Measurements from ENCODE around the gene MTHFS. TPM values are rescaled to one million over a fixed set of nuclear protein-coding genes. Genes with fewer than 3 reads are reported as not detected.

The MTHFS gene
- total RNA-seq, 2 experiments from 2014 or later = 33.0 to 35.7 TPM

- Mint-ChIP-seq H3K4me1 (peaks cover 18% of the 10 kb centered on the region), H3K4me3 (no peak overlapping the region), H3K36me3 (ENCODE audit: low read depth) (peaks cover 17% of the 10 kb centered on the region), H3K27ac (no peak overlapping the region), H3K27me3 (no peaks in the 10 kb centered on the region), H3K9me3 (no peaks in the 10 kb centered on the region)
- POLR2A ChIA-PET = no interaction called here
- CTCF ChIA-PET = interaction anchor here (0.6 to 2.6 kb wide), 24 partner anchors 10 to 1037 kb away, joined by 3 to 16 read pairs (median 4); partner anchors contain the start of gene MTHFS
- DNase-seq = peak; percentile 68
Observed at GRCh38 chr15:79853492-79854328, 43.1 kb downstream of the MTHFS start.

GRCh38 chr15:79849789-79850188, 47.0 kb downstream of the MTHFS start:
- POLR2A ChIA-PET = no interaction called here
- peak; percentile 26 for DNase-seq

GRCh38 chr15:79846539-79846938, 50.3 kb downstream of the MTHFS start:
- Mint-ChIP-seq H3K36me3 (ENCODE audit: low read depth) (peaks cover 33% of the 10 kb centered on the region), H3K4me1 (peaks cover 4% of the 10 kb centered on the region), H3K27ac (no peak overlapping the region), H3K27me3 (no peaks in the 10 kb centered on the region), H3K9me3 (no peaks in the 10 kb centered on the region), H3K4me3 (no peak overlapping the region)
- no peak for DNase-seq
- ChIA-PET POLR2A (no interaction called here), CTCF (no interaction called here)

More at GRCh38 chr15:79849789-79850188, 47.0 kb downstream of the MTHFS start:
- Mint-ChIP-seq H3K4me1 (peaks cover 14% of the 10 kb centered on the region), H3K27ac (peak overlapping the region; percentile 10), H3K9me3 (no peaks in the 10 kb centered on the region), H3K36me3 (ENCODE audit: low read depth) (peaks cover 26% of the 10 kb centered on the region), H3K27me3 (no peaks in the 10 kb centered on the region), H3K4me3 (no peak overlapping the region)
- CTCF ChIA-PET = no interaction called here

- H3K27me3 Mint-ChIP-seq = no peaks in the 10 kb centered on the region
- no peak overlapping the region for H3K27ac Mint-ChIP-seq
- CTCF ChIA-PET = interaction anchor here (1.7 kb wide), 1 partner anchor 9 kb away, joined by 5 read pairs; no protein-coding TSS in a partner anchor
- no peaks in the 10 kb centered on the region for H3K4me1 Mint-ChIP-seq
- DNase-seq = no peak
- peaks cover 33% of the 10 kb centered on the region for H3K36me3 Mint-ChIP-seq (ENCODE audit: low read depth)
- no peaks in the 10 kb centered on the region for H3K9me3 Mint-ChIP-seq
- no peak overlapping the region for H3K4me3 Mint-ChIP-seq
- POLR2A ChIA-PET = no interaction called here
Observed at GRCh38 chr15:79844221-79844620, 52.6 kb downstream of the MTHFS start.

- Mint-ChIP-seq H3K27ac (no peak overlapping the region), H3K27me3 (no peaks in the 10 kb centered on the region), H3K36me3 (ENCODE audit: low read depth) (peaks cover 23% of the 10 kb centered on the region), H3K9me3 (no peaks in the 10 kb centered on the region), H3K4me3 (no peak overlapping the region), H3K4me1 (peaks cover 2% of the 10 kb centered on the region)
- no peak for DNase-seq
- ChIA-PET CTCF (no interaction called here), POLR2A (no interaction called here)
Observed at GRCh38 chr15:79837846-79838245, 59.0 kb downstream of the MTHFS start.

- Mint-ChIP-seq H3K9me3 (no peaks in the 10 kb centered on the region), H3K4me3 (no peak overlapping the region), H3K36me3 (ENCODE audit: low read depth) (peaks cover 23% of the 10 kb centered on the region), H3K27me3 (no peaks in the 10 kb centered on the region), H3K4me1 (peaks cover 10% of the 10 kb centered on the region), H3K27ac (no peak overlapping the region)
- CTCF ChIA-PET = no interaction called here
- no peak for DNase-seq
- POLR2A ChIA-PET = no interaction called here
Observed at GRCh38 chr15:79834495-79834894, 62.3 kb downstream of the MTHFS start.

- POLR2A ChIA-PET = no interaction called here
- Mint-ChIP-seq H3K4me1 (peaks cover 10% of the 10 kb centered on the region), H3K4me3 (no peak overlapping the region), H3K27me3 (no peaks in the 10 kb centered on the region), H3K27ac (peak overlapping the region; percentile 6), H3K9me3 (no peaks in the 10 kb centered on the region), H3K36me3 (ENCODE audit: low read depth) (peaks cover 10% of the 10 kb centered on the region)
- CTCF ChIA-PET = interaction anchor here (1.2 kb wide), 1 partner anchor 21 kb away, joined by 3 read pairs; no protein-coding TSS in a partner anchor
- DNase-seq = no peak
Observed at GRCh38 chr15:79832367-79833120, 64.3 kb downstream of the MTHFS start.

- Mint-ChIP-seq H3K27me3 (no peaks in the 10 kb centered on the region), H3K9me3 (no peaks in the 10 kb centered on the region), H3K4me1 (peaks cover 10% of the 10 kb centered on the region), H3K36me3 (ENCODE audit: low read depth) (peaks cover 10% of the 10 kb centered on the region), H3K4me3 (no peak overlapping the region), H3K27ac (no peak overlapping the region)
- ChIA-PET POLR2A (no interaction called here), CTCF (no interaction called here)
- no peak for DNase-seq
Observed at GRCh38 chr15:79831604-79832003, 65.2 kb downstream of the MTHFS start.

- no peak for DNase-seq
- no peaks in the 10 kb centered on the region for H3K27me3 Mint-ChIP-seq
- H3K9me3 Mint-ChIP-seq = no peaks in the 10 kb centered on the region
- H3K36me3 Mint-ChIP-seq (ENCODE audit: low read depth) = peaks cover 9% of the 10 kb centered on the region
- H3K27ac Mint-ChIP-seq = no peak overlapping the region
- CTCF ChIA-PET = no interaction called here
- H3K4me1 Mint-ChIP-seq = peaks cover 10% of the 10 kb centered on the region
- no peak overlapping the region for H3K4me3 Mint-ChIP-seq
- POLR2A ChIA-PET = no interaction called here
Observed at GRCh38 chr15:79829950-79830349, 66.9 kb downstream of the MTHFS start.

GRCh38 chr15:79828447-79828846, 68.4 kb downstream of the MTHFS start:
- H3K27me3 Mint-ChIP-seq = no peaks in the 10 kb centered on the region
- ChIA-PET CTCF (no interaction called here), POLR2A (no interaction called here)
- H3K36me3 Mint-ChIP-seq (ENCODE audit: low read depth) = peaks cover 2% of the 10 kb centered on the region
- no peak for DNase-seq
- no peak overlapping the region for H3K27ac Mint-ChIP-seq
- H3K9me3 Mint-ChIP-seq = no peaks in the 10 kb centered on the region
- no peak overlapping the region for H3K4me3 Mint-ChIP-seq
- H3K4me1 Mint-ChIP-seq = peaks cover 10% of the 10 kb centered on the region

GRCh38 chr15:79826800-79827199, 70.0 kb downstream of the MTHFS start:
- no peak for DNase-seq
- Mint-ChIP-seq H3K27me3 (no peaks in the 10 kb centered on the region), H3K36me3 (ENCODE audit: low read depth) (no peaks in the 10 kb centered on the region), H3K9me3 (no peaks in the 10 kb centered on the region), H3K27ac (no peak overlapping the region), H3K4me3 (no peak overlapping the region), H3K4me1 (no peaks in the 10 kb centered on the region)
- ChIA-PET POLR2A (no interaction called here), CTCF (no interaction called here)

- Mint-ChIP-seq H3K27me3 (no peaks in the 10 kb centered on the region), H3K4me1 (no peaks in the 10 kb centered on the region), H3K36me3 (ENCODE audit: low read depth) (no peaks in the 10 kb centered on the region), H3K27ac (no peak overlapping the region), H3K4me3 (no peak overlapping the region), H3K9me3 (peaks cover 7% of the 10 kb centered on the region)
- POLR2A ChIA-PET = no interaction called here
- CTCF ChIA-PET = no interaction called here
- no peak for DNase-seq
Observed at GRCh38 chr15:79824136-79824701, 72.6 kb downstream of the MTHFS start.

GRCh38 chr15:79820820-79821219, 76.0 kb downstream of the MTHFS start:
- POLR2A ChIA-PET = no interaction called here
- no peaks in the 10 kb centered on the region for H3K4me1 Mint-ChIP-seq
- H3K4me3 Mint-ChIP-seq = no peak overlapping the region
- no peaks in the 10 kb centered on the region for H3K36me3 Mint-ChIP-seq (ENCODE audit: low read depth)
- no peak for DNase-seq
- CTCF ChIA-PET = no interaction called here
- no peak overlapping the region for H3K27ac Mint-ChIP-seq
- no peaks in the 10 kb centered on the region for H3K27me3 Mint-ChIP-seq
- peaks cover 7% of the 10 kb centered on the region for H3K9me3 Mint-ChIP-seq
